A549 (cell line): ENCODE results near the gene WWC1. TPM values are rescaled to one million over a fixed set of nuclear protein-coding genes. Genes with fewer than 3 reads are reported as not detected.
A peak's percentile ranks its signal among the peaks of the same experiment; 100 is the strongest.

Source experiments
- ATAC-seq, 2 experiments: fragments of 200-7000 bp in 1 of 2; fragments of >200 bp in 1 of 2; cut with Nextera tagmentation in 1 of 2; cut with Tn5 transposase in 1 of 2; 3 replicates each; pipeline versions ENCODE4 v1.8.0 to v1.9.1; 2018 to 2020; ENCODE audit warnings: mild to moderate bottlenecking in 1 of 2, moderate library complexity in 1 of 2
- CTCF ChIA-PET: fragments of 300-600 bp; sonication (Branson Sonifier 250); formaldehyde crosslinking; extraction: SDS; loops from one replicate; lab custom pipeline; 2021; ENCODE audit warnings: antibody characterized with exemption, inconsistent platforms; lab: Yijun Ruan, JAX
- POLR2A ChIA-PET: fragments of 350-600 bp; formaldehyde crosslinking; extraction: SDS; loops from one replicate; lab custom pipeline; 2021; ENCODE audit warnings: antibody characterized with exemption, inconsistent platforms; lab: Yijun Ruan, JAX
- DNase-seq, 2 experiments: peaks; one replicate each; pipeline versions ENCODE4 v3.0.0 to v3.0.0-alpha.2; 2011 to 2016; ENCODE audit warnings: low read depth in 1 of 2, low spot score in 1 of 2
- FAIRE-seq: peaks from 2 replicates; lab custom pipeline; 2011; peaks lifted over from hg19 to GRCh38; lab: Jason Lieb, UNC
- H3K27ac ChIP-seq, 2 experiments: fragments of >200 bp; sonication (Bioruptor Twin); formaldehyde crosslinking; 3 replicates each; pipeline ENCODE4 v1.5.1; 2016 to 2017
- H3K4me1 ChIP-seq: fragments of >200 bp; sonication (Bioruptor Twin); formaldehyde crosslinking; 3 replicates; pipeline ENCODE4 v1.6.1; 2016
- H3K4me2 ChIP-seq: fragments of >200 bp; sonication (Bioruptor Twin); formaldehyde crosslinking; 3 replicates; pipeline ENCODE4 v1.6.1; 2016
- H3K4me3 ChIP-seq: fragments of >200 bp; sonication (Bioruptor Twin); formaldehyde crosslinking; 3 replicates; pipeline ENCODE4 v1.5.1; 2016
- H3K9me3 ChIP-seq: fragments of >200 bp; sonication (Bioruptor Twin); formaldehyde crosslinking; 3 replicates; pipeline ENCODE4 v1.6.1; 2016
- BCL3 ChIP-seq: fragments of >200 bp; sonication (Bioruptor Twin); formaldehyde crosslinking; IDR thresholded peaks from 3 replicates; pipeline ENCODE4 v1.6.1; 2016
- CEBPB ChIP-seq, 2 experiments: fragments of >200 bp in 1 of 2; sonication (Bioruptor Twin) in 1 of 2; formaldehyde crosslinking in 1 of 2; IDR thresholded peaks; 2 replicates each; pipeline ENCODE4 v1.6.1; 2012 to 2016
- EP300 ChIP-seq, 2 experiments: fragments of >200 bp; sonication (Bioruptor Twin); formaldehyde crosslinking; IDR thresholded peaks; 2 replicates in 1 of 2; 3 replicates in 1 of 2; pipeline ENCODE4 v1.6.1; 2016 to 2017
- ESRRA ChIP-seq: fragments of 150-350 bp; IDR thresholded peaks from 2 replicates; pipeline ENCODE4 v1.6.1; 2014; ENCODE audit warnings: mild to moderate bottlenecking, low read length, borderline replicate concordance
- HES2 ChIP-seq: fragments of >200 bp; sonication (Bioruptor Twin); formaldehyde crosslinking; IDR thresholded peaks from 2 replicates; pipeline ENCODE4 v1.6.1; 2016
- HOXA7 ChIP-seq: fragments of 250-450 bp; sonication (Bioruptor Pico); IDR thresholded peaks from 2 replicates; pipeline ENCODE4 v1.5.0; 2020; ENCODE audit warnings: mild to moderate bottlenecking, moderate library complexity
- JUN ChIP-seq, 2 experiments: fragments of >200 bp; sonication (Bioruptor Twin); formaldehyde crosslinking; IDR thresholded peaks; 2 replicates in 1 of 2; 3 replicates in 1 of 2; pipeline ENCODE4 v1.6.1; 2016 to 2017
- MAFK ChIP-seq: fragments of 450-650 bp; IDR thresholded peaks from 2 replicates; pipeline ENCODE4 v1.6.1; 2014; ENCODE audit not compliant: partially characterized antibody
- MAX ChIP-seq: IDR thresholded peaks from 2 replicates; pipeline ENCODE4 v1.6.1; 2012
- MAZ ChIP-seq: fragments of 150-350 bp; IDR thresholded peaks from 2 replicates; pipeline ENCODE4 v1.6.1; 2014; ENCODE audit warnings: antibody characterized with exemption, low read depth, low read length, borderline replicate concordance
- NFE2L2 ChIP-seq: fragments of 150-350 bp; conservative IDR thresholded peaks from 2 replicates; pipeline ENCODE4 v1.6.1; 2014; ENCODE audit warnings: low read length
- NR3C1 ChIP-seq: fragments of >200 bp; sonication (Bioruptor Twin); formaldehyde crosslinking; IDR thresholded peaks from 3 replicates; pipeline ENCODE4 v1.6.1; 2017
- POLR2A ChIP-seq: IDR thresholded peaks from 2 replicates; pipeline ENCODE4 v1.6.1; 2012; ENCODE audit warnings: mild to moderate bottlenecking, low read length
- RARB ChIP-seq: fragments of 250-450 bp; sonication (Bioruptor Pico); IDR thresholded peaks from 2 replicates; pipeline ENCODE4 v1.8.0; 2021; ENCODE audit warnings: mild to moderate bottlenecking, moderate library complexity
- RNF2 ChIP-seq: fragments of 200-600 bp; sonication (generic); IDR thresholded peaks from 2 replicates; pipeline ENCODE4 v1.6.1; 2016; ENCODE audit warnings: low read depth, mild to moderate bottlenecking, antibody characterized with exemption, moderate library complexity, borderline replicate concordance
- SMC3 ChIP-seq: fragments of >200 bp; sonication (Bioruptor Twin); formaldehyde crosslinking; IDR thresholded peaks from 3 replicates; pipeline ENCODE4 v1.6.1; 2018; ENCODE audit warnings: inconsistent platforms
- TFCP2L1 ChIP-seq: fragments of 250-450 bp; sonication (Bioruptor Pico); IDR thresholded peaks from 2 replicates; pipeline ENCODE4 v1.5.0; 2021; ENCODE audit warnings: mild to moderate bottlenecking
- ZFP36 ChIP-seq: fragments of 450-650 bp; IDR thresholded peaks from 2 replicates; pipeline ENCODE4 v1.6.1; 2014; ENCODE audit warnings: borderline replicate concordance; ENCODE audit not compliant: partially characterized antibody
- ZSCAN20 ChIP-seq: fragments of 250-450 bp; sonication (Bioruptor Pico); IDR thresholded peaks from 2 replicates; pipeline ENCODE4 v1.8.0; 2022; ENCODE audit warnings: mild to moderate bottlenecking, moderate library complexity
- WGBS: methylation state at CpG from one replicate; pipeline ENCODE4 v1.1.6; 2017; ENCODE audit errors: missing lambda C conversion rate; 5-methylcytosine and 5-hydroxymethylcytosine counted together
- polyA plus RNA-seq, 4 experiments: library from polyadenylated mRNA; depleted of rRNA in 3 of 4; stranded (reverse); fragments of >200 nt; fragmentation: RNase III in 1 of 4; extraction: RNeasy Plus Mini Kit Qiagen cat#74134 plus additional on column Dnase treatment in 1 of 4; gene quantifications; 2 replicates in 3 of 4; 3 replicates in 1 of 4; pipeline ENCODE4 v1.2.3, GENCODE V29; 2011 to 2017
- TF ChIP-seq, protein P1 (sequence below): fragments of 250-450 bp; sonication (Bioruptor Pico); IDR thresholded peaks from 2 replicates; pipeline ENCODE4 v1.5.0; 2021; ENCODE audit warnings: mild to moderate bottlenecking, moderate library complexity, borderline replicate concordance
- TF ChIP-seq, protein P2 (sequence below): fragments of 150-350 bp; IDR thresholded peaks from 2 replicates; pipeline ENCODE4 v1.6.1; 2014; ENCODE audit warnings: low read depth, mild to moderate bottlenecking, low read length

The WWC1 gene
- polyA plus RNA-seq, 2 of the 4 experiments (the other 2 are of a cell fraction), result 88.5 to 98.1 TPM

DNA sequence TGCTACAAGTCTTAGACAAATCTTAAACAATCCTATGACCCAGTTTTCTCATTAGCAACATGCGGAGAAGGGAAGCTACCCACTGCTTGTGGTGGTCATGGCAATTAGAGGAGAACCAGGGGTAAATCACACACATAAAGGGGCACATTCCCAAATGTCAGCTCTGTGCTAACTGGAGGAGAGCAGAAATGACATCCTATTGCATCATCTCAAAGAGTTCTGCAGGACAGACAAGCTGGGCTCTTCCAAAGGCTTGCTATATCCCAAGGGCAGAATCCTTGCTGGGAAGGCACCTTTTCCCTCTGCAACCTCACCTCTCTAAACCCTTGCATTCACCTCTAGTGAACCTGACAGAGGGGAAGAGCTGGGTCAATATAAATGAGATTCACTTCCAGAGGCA, 17.0 kb upstream of the WWC1 start:
- Histone ChIP-seq H3K4me3 (no peak overlapping the region), H3K27ac (peak overlapping the region; percentile 66 to 74; a peak in 5 of 6 replicates), H3K9me3 (0 out of 3 replicates have a peak, but pooled peaks cover 5% of the 10 kb centered on the region), H3K4me2 (no peak overlapping the region), H3K4me1 (peaks cover 45% of the 10 kb centered on the region)
- POLR2A ChIA-PET, result no interaction called here
- FAIRE-seq (no peak), ATAC-seq (no peak), DNase-seq (no peak)
- CTCF ChIA-PET, result interaction anchor here (0.7 to 1.9 kb wide), 6 partner anchors 8 to 149 kb away, joined by 3 to 6 read pairs (median 4); partner anchors contain the start of gene WWC1
- 95% methylated on average over 1 of the region's 1 CpG for WGBS
- peak in 1 of 2 experiments; percentile 26; a peak in 1 of 4 replicates for TF ChIP-seq CEBPB (IDR thresholded peaks at IDR 0.05)
- no peak for TF ChIP-seq ZFP36

DNA sequence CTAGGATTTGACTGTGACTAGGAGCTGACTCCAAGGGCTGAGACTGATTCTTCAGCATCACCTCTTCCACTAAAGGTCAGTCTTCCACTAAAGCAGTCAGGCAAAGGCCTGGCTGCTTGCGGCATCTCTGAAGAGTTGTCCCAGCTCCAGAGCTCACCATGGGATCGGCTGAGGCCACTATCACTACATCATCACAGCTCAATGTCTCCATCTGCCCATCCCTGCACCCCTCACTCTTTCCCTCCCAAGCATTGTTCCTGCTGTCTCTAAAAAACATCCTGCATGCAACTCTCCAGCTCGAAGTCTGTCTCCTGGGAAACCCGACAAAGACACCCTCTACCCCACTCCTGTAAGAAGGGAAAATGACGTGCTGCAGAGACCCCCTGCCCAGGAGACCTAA, 15.5 kb upstream of the WWC1 start:
- ChIA-PET POLR2A (no interaction called here), CTCF (interaction anchor here (0.9 to 8.2 kb wide), 3 partner anchors 9 to 26 kb away, joined by 3 to 54 read pairs (median 5); partner anchors contain the start of gene WWC1)
- no peak for FAIRE-seq

GRCh38 chr5:168282120-168282519, 9.3 kb upstream of the WWC1 start:
- ATAC-seq, result peak; percentile 58 to 75; a peak in 5 of 6 replicates
- ChIA-PET CTCF (interaction anchor here (1.1 to 8.2 kb wide), 8 partner anchors 8 to 127 kb away, joined by 3 to 54 read pairs (median 4); partner anchors contain the start of gene WWC1), POLR2A (no interaction called here)
- 0 out of 3 replicates have a peak, but pooled peaks cover 11% of the 10 kb centered on the region for H3K9me3 ChIP-seq
- no peak overlapping the region for H3K4me3 ChIP-seq
- WGBS, result 66% methylated on average over 7 of the region's 7 CpGs
- H3K27ac ChIP-seq, result peak overlapping the region in 1 of 2 experiments; percentile 68; a peak in 4 of 6 replicates
- H3K4me1 ChIP-seq, result peaks cover 9% of the 10 kb centered on the region
- no peak overlapping the region for H3K4me2 ChIP-seq
- DNase-seq, result peak in 1 of 2 experiments; percentile 48
- FAIRE-seq, result no peak
- TF ChIP-seq MAX (peak; percentile 19; the same call in 1 of the 2 replicates), BCL3 (no peak)

More for the DNA sequence above, 15.5 kb upstream of the WWC1 start:
- TF ChIP-seq HES2 (no peak), NR3C1 (no peak), POLR2A (no peak), ESRRA (no peak)
- ATAC-seq (peak in 1 of 2 experiments; percentile 21; a peak in 3 of 6 replicates), DNase-seq (no peak)
- peak overlapping the region; percentile 44 to 74; a peak in 5 of 6 replicates for H3K27ac ChIP-seq
- H3K9me3 ChIP-seq, result 0 out of 3 replicates have a peak, but pooled peaks cover 5% of the 10 kb centered on the region
- 87% methylated on average over 5 of the region's 5 CpGs for WGBS
- peaks cover 31% of the 10 kb centered on the region for H3K4me1 ChIP-seq
- no peak overlapping the region for H3K4me2 ChIP-seq
- H3K4me3 ChIP-seq, result no peak overlapping the region

DNA sequence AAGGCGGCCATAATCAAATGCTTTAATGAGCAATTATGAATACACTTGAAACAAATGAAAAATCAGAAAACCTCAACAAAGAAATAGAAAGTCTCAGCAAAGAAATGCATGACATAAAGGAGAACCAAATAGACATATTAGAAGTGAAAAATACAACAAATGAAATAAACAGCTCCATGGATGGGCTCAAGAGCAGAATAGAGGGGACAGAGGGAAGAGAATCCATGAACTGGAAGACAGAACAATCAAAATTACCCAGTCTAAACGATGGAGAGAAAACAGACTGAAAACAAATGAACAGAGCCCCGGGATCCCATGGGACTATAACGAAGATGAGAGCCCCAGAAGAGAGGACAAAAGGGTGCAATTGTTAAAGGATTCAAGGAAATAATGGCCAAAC, 6.6 kb upstream of the WWC1 start:
- FAIRE-seq (no peak), DNase-seq (no peak), ATAC-seq (no peak)
- 48% methylated on average over 4 of the region's 4 CpGs for WGBS
- H3K4me1 ChIP-seq, result peaks cover 23% of the 10 kb centered on the region
- TF ChIP-seq TFCP2L1 (CRISPR knock-in tag), result no peak
- TF ChIP-seq RARB (CRISPR knock-in tag), result no peak
- no peak for TF ChIP-seq EP300 (IDR thresholded peaks at IDR 0.05)
- TF ChIP-seq NFE2L2, result no peak
- no peak for TF ChIP-seq HOXA7 (CRISPR knock-in tag)
- TF ChIP-seq MAFK, result no peak
- TF ChIP-seq RNF2, result no peak
- TF ChIP-seq, protein P1, sequence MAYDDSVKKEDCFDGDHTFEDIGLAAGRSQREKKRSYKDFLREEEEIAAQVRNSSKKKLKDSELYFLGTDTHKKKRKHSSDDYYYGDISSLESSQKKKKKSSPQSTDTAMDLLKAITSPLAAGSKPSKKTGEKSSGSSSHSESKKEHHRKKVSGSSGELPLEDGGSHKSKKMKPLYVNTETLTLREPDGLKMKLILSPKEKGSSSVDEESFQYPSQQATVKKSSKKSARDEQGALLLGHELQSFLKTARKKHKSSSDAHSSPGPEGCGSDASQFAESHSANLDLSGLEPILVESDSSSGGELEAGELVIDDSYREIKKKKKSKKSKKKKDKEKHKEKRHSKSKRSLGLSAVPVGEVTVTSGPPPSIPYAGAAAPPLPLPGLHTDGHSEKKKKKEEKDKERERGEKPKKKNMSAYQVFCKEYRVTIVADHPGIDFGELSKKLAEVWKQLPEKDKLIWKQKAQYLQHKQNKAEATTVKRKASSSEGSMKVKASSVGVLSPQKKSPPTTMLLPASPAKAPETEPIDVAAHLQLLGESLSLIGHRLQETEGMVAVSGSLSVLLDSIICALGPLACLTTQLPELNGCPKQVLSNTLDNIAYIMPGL (CRISPR knock-in tag), result no peak
- TF ChIP-seq CEBPB (IDR thresholded peaks at IDR 0.05), result no peak
- no peak for TF ChIP-seq SMC3
- TF ChIP-seq MAZ, result no peak
- TF ChIP-seq JUN (IDR thresholded peaks at IDR 0.05), result no peak
- no peak for TF ChIP-seq BCL3
- TF ChIP-seq, protein P2, sequence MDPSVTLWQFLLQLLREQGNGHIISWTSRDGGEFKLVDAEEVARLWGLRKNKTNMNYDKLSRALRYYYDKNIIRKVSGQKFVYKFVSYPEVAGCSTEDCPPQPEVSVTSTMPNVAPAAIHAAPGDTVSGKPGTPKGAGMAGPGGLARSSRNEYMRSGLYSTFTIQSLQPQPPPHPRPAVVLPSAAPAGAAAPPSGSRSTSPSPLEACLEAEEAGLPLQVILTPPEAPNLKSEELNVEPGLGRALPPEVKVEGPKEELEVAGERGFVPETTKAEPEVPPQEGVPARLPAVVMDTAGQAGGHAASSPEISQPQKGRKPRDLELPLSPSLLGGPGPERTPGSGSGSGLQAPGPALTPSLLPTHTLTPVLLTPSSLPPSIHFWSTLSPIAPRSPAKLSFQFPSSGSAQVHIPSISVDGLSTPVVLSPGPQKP, result no peak
- TF ChIP-seq ZSCAN20, result no peak
- H3K4me2 ChIP-seq, result no peak overlapping the region
- H3K9me3 ChIP-seq, result 0 out of 3 replicates have a peak, but pooled peaks cover 11% of the 10 kb centered on the region
- no peak overlapping the region for H3K27ac ChIP-seq
- H3K4me3 ChIP-seq, result no peak overlapping the region
- POLR2A ChIA-PET, result no interaction called here
- CTCF ChIA-PET, result interaction anchor here (1.5 to 4.3 kb wide), 3 partner anchors 8 to 15 kb away, joined by 4 to 17 read pairs (median 5); no protein-coding TSS in a partner anchor
